Left lung (tissue), 10 donors: ENCODE measurements around the gene FAM32A. TPM values are rescaled to one million over a fixed set of nuclear protein-coding genes. Genes with fewer than 3 reads are reported as not detected.

ENCODE experiments used
- ATAC-seq: fragments of 200-7000 bp; cut with Tn5 transposase; one replicate; pipeline ENCODE4 v1.9.1; 2020; ENCODE audit warnings: moderate library complexity
- DNase-seq, 4 donors: peaks; one replicate each; pipeline ENCODE4 v3.0.0-alpha.2; 2013 to 2020
- H3K27ac ChIP-seq, 2 donors: fragments of 200-600 bp; sonication (generic) in 1 of 2; one replicate each; pipeline versions ENCODE4 v1.5.0 to v1.8.0; 2020 to 2021
- H3K27me3 ChIP-seq, 2 donors: fragments of 200-600 bp; sonication (generic) in 1 of 2; one replicate each; pipeline versions ENCODE4 v1.5.0 to v1.8.0; 2020 to 2021
- H3K36me3 ChIP-seq, 2 donors: fragments of 200-600 bp; sonication (generic) in 1 of 2; one replicate each; pipeline versions ENCODE4 v1.5.0 to v1.8.0; 2020 to 2021
- H3K4me1 ChIP-seq, 2 donors: fragments of 200-600 bp; one replicate each; pipeline ENCODE4 v1.8.0; 2021
- H3K4me3 ChIP-seq, 2 donors: fragments of 200-600 bp; sonication (generic) in 1 of 2; one replicate each; pipeline versions ENCODE4 v1.5.0 to v1.8.0; 2020 to 2021; ENCODE audit warnings: mild to moderate bottlenecking in 1 of 2
- H3K9me3 ChIP-seq, 2 donors: fragments of 200-600 bp; sonication (generic) in 1 of 2; one replicate each; pipeline versions ENCODE4 v1.5.0 to v1.8.0; 2020 to 2021
- intact Hi-C, 2 donors: fragments of 100-400 bp; cut with DNase I; formaldehyde crosslinking; loops; one replicate each; pipeline versions ENCODE4 v1.11.2 to v1.14.2; 2022
- polyA plus RNA-seq, 6 donors: library from polyadenylated mRNA; unstranded; fragments of 120-200 nt; gene quantifications; one replicate each; pipeline ENCODE4 v1.2.1, GENCODE V29; 2013; ENCODE audit not compliant: insufficient read length in 6 of 6
- total RNA-seq, 2 donors: library from RNA; stranded (reverse); fragmentation: NEBNext Ultra II Directional; extraction: Animal tissue kit (Norgen Biotek cat#: 25700); gene quantifications; one replicate each; pipeline ENCODE4 v1.2.1, GENCODE V29; 2021
- TF ChIP-seq, protein P1 (sequence below), 2 donors: fragments of 200-600 bp; sonication (generic) in 1 of 2; IDR thresholded peaks; one replicate each; pipeline versions ENCODE4 v1.5.0 to v1.8.0; 2021; ENCODE audit warnings: antibody characterized with exemption in 2 of 2
- donor health status: DM: no; HTN: yes; CAD: no.
- donor health status: DM: no; HTN: no; CAD: no.

FAM32A gene
- total and polyA plus RNA-seq, 8 donors = 57.1 to 109 (median 101) TPM

DNA sequence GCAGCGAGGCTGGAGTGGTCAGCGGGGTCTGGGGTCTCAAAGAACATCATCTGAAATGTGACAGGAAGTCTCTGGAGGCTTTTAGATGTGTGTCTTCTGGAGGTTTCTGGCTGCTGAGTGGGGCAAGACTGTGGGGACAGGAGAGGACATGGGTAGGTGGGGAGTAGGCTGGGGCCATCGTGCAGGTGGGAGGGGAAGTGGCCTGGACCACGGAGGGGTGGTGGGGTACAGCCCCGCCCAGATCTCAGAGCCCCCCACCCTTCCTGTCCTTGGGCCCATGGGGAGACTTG is 18.7 kb downstream of the FAM32A start:
- DNase-seq (no peak), ATAC-seq (no peak)
- H3K4me1 ChIP-seq = peaks cover 15 to 18% of the 10 kb centered on the region in 2 donors
- intact Hi-C loops = no loop called here
- no peaks in the 10 kb centered on the region for H3K27me3 ChIP-seq
- TF ChIP-seq, protein P1, sequence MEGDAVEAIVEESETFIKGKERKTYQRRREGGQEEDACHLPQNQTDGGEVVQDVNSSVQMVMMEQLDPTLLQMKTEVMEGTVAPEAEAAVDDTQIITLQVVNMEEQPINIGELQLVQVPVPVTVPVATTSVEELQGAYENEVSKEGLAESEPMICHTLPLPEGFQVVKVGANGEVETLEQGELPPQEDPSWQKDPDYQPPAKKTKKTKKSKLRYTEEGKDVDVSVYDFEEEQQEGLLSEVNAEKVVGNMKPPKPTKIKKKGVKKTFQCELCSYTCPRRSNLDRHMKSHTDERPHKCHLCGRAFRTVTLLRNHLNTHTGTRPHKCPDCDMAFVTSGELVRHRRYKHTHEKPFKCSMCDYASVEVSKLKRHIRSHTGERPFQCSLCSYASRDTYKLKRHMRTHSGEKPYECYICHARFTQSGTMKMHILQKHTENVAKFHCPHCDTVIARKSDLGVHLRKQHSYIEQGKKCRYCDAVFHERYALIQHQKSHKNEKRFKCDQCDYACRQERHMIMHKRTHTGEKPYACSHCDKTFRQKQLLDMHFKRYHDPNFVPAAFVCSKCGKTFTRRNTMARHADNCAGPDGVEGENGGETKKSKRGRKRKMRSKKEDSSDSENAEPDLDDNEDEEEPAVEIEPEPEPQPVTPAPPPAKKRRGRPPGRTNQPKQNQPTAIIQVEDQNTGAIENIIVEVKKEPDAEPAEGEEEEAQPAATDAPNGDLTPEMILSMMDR (IDR thresholded peaks at IDR 0.05) = no peak
- peaks cover 0 to 86% of the 10 kb centered on the region in 2 donors for H3K36me3 ChIP-seq
- H3K4me3 ChIP-seq = no peak overlapping the region
- H3K27ac ChIP-seq = no peak overlapping the region
- H3K9me3 ChIP-seq = no peaks in the 10 kb centered on the region

DNA sequence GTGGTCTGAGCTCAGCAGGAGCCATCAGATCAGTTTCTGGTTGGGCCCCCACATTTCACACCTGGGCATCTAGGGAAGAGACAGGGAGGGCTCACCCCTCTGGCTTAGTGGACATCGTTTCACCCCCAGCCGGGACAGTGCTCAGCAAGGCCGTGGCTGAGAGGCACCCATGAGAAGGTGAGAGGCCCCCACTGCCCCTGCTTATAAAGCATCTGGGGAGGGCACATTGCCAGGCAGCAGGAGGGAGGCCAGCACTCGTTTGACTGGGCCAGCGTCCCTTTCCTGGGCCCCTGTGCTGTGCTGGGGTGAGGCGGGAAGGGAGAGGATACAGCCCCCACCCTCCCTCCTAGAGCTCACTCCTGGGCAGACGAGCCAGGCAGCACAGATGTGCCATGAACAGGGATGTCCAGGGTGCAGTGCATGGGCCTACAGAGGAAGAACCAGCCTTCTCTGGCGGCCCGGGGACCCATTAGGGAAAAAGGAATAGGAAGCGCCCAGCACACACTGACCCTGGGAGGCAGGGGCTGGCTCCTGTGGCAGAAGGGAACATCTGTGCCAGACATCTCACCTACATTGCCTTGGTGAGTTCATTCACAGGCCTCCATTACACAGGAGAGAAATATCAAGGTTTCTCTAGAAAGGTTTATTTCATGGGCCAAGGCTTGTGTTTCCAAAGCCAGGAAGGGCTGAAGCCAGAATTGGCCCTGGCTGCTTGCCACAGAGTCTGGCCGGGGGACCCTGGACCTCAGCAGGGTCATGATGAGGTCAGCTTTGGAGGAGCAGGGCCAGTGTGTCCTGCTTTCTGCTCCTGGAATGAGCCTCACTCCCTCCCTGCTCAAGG is 20.2 kb downstream of the FAM32A start:
- Histone ChIP-seq H3K9me3 (no peaks in the 10 kb centered on the region), H3K27me3 (no peaks in the 10 kb centered on the region), H3K27ac (no peak overlapping the region), H3K36me3 (peaks cover 5 to 96% of the 10 kb centered on the region in 2 donors), H3K4me3 (no peak overlapping the region), H3K4me1 (peaks cover 1 to 3% of the 10 kb centered on the region in 2 donors)
- DNase-seq = no peak
- intact Hi-C loops = no loop called here
- no peak for ATAC-seq
- TF ChIP-seq, protein P1 (IDR thresholded peaks at IDR 0.05) = no peak

DNA sequence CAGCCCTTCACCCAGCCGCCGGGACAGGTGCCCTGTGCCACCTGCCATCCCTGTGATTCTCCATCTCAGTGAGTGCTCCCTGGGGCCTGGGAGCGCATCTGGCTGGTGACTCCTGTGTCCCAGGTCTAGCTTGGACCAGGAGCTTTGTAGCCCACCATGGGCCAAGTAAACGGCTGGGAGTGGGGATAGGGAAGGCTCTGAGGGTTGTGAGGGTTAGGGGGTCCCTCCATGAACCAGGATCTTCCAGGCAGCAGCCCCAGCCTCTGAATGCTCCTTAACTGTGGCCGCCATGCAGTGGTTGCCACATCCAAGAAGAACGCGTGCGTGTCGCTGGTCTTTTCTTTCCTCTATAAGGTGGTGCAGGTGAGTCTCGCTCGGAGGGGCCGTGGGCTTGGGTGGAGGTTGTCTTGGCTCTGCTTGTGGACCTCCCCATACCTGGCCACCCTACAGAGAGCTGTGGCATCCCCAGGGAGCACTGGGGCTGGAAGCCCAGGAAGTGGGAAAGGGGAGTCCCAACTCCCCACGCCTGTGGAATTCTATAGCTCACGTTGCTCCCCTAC is 20.9 kb downstream of the FAM32A start:
- ATAC-seq (no peak), DNase-seq (no peak)
- Histone ChIP-seq H3K27me3 (no peaks in the 10 kb centered on the region), H3K36me3 (peaks cover 5 to 98% of the 10 kb centered on the region in 2 donors), H3K4me3 (no peak overlapping the region), H3K4me1 (no peaks in the 10 kb centered on the region), H3K27ac (no peak overlapping the region), H3K9me3 (no peaks in the 10 kb centered on the region)
- intact Hi-C loops = no loop called here
- TF ChIP-seq, protein P1 (IDR thresholded peaks at IDR 0.05) = no peak

DNA sequence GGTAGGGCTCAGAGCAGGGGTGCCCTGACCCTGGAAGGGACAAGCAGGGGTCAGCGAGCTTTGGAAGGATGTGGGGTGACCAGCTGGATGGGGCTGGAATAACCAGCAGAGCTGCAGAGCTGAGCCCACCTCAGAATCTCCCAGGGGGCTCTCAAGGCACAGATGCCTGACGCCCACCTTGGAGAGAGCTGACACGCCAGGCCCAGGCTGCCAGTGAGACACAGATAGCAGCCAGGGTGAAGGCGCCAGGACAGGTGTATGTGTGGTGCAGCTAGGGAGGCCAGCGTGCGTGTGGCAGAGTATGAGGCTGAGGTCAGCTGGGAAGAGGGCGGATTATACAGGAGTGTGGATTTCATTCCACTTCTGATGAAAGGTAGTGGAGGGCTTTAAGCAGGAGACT is 21.4 kb downstream of the FAM32A start:
- TF ChIP-seq, protein P1 (IDR thresholded peaks at IDR 0.05) = no peak
- H3K36me3 ChIP-seq = peaks cover 5 to 100% of the 10 kb centered on the region in 2 donors
- no peaks in the 10 kb centered on the region for H3K9me3 ChIP-seq
- H3K27me3 ChIP-seq = no peaks in the 10 kb centered on the region
- intact Hi-C loops = no loop called here
- H3K4me1 ChIP-seq = no peaks in the 10 kb centered on the region
- no peak overlapping the region for H3K4me3 ChIP-seq
- no peak for DNase-seq
- ATAC-seq = no peak
- H3K27ac ChIP-seq = no peak overlapping the region

DNA sequence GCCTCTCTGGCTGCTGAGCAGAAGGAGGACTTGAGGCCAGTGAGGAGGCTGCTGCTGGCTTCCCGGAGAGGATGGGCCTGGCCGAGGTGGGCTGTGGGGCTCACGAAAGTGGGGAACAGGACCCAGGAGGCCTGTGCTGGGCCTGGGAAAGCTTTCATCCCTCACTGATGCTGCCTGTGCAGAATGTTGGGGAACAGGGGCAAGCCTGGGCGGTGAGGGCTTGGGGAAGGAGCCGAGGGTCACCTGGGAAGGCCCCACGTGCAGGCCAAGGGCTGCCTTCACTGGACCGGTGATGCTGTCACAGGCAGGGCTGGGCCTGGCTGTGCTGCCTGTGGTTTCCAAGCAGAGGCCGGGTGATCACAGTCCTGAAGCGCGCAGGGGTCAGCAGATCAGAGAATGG is 21.9 kb downstream of the FAM32A start:
- intact Hi-C loops = no loop called here
- H3K27me3 ChIP-seq = no peaks in the 10 kb centered on the region
- peaks cover 5 to 100% of the 10 kb centered on the region in 2 donors for H3K36me3 ChIP-seq
- H3K4me3 ChIP-seq = no peak overlapping the region
- H3K4me1 ChIP-seq = no peaks in the 10 kb centered on the region
- H3K9me3 ChIP-seq = no peaks in the 10 kb centered on the region
- no peak overlapping the region for H3K27ac ChIP-seq
- TF ChIP-seq, protein P1 (IDR thresholded peaks at IDR 0.05) = no peak
- no peak for ATAC-seq
- DNase-seq = no peak
